ENCODE results near the gene MYO1B. TPM values are rescaled to one million over a fixed set of nuclear protein-coding genes. Genes with fewer than 3 reads are reported as not detected.

MYO1B gene
- total and polyA plus RNA-seq, 2 of the 4 experiments (the other 2 are of a cell fraction) = 57.2 to 116 TPM

DNA sequence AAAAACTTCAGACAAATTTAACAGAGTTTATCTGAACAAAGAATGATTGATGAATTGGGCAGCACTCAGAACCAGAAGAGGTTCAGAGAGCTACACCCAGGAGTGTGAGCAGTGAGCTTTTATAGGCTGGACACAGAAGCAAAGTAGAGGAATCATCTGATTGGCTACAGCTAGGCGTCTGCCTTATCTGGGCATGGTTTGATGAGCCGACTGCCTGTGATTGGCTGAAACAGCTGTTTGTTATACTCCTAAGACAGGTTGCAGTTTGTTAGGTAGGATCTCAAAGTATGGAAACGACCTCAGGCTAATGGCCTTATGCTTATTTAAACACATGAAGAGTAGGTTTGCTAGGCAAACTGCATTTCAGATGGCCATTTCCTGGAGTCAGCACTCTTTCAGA is 188.9 kb downstream of the MYO1B start:
- no peak overlapping the region for H3K23ac ChIP-seq (ENCODE audit: low read depth, low read length)
- 0 out of 2 replicates have a peak, but pooled peaks cover 4% of the 10 kb centered on the region for H3K4me1 ChIP-seq (ENCODE audit: control insufficient read depth, insufficient read depth, low read length)
- no peak overlapping the region for H2AFZ ChIP-seq (replicated peaks; ENCODE audit: low read length, poor library complexity)
- 100% methylated on average over 1 of the region's 3 CpGs; no CpG with 5 or more reads in 1 of the 2 experiments for WGBS, 2 experiments (ENCODE audit: extremely low coverage in 2 of 2, insufficient read length in 1 of 2)
- no peaks in the 10 kb centered on the region for H3K79me1 ChIP-seq (ENCODE audit: low read depth in 1 of 2, low read length in 2 of 2)
- H3K56ac ChIP-seq (ENCODE audit: extremely low read depth, insufficient read depth, low read length) = no peak overlapping the region
- H3K9me1 ChIP-seq (ENCODE audit: insufficient read depth, low read length) = 0 out of 2 replicates have a peak, but pooled peaks cover 3% of the 10 kb centered on the region
- dilution Hi-C loops (cut with HindIII; ENCODE audit: low sequenced_read_pairs, unreplicated experiment) (no loop called here), intact Hi-C loops (cut with micrococcal nuclease) (loop anchor here (5.0 kb wide), 1 partner anchor 38 kb away; no protein-coding TSS in a partner anchor), in situ Hi-C loops (cut with MboI; ENCODE audit: low sequenced_read_pairs) (no loop called here)
- no peak overlapping the region for H4K91ac ChIP-seq (ENCODE audit: insufficient read depth, low read depth, low read length)
- no peak overlapping the region for H2BK5ac ChIP-seq (ENCODE audit: low read depth, low read length, poor library complexity, severe bottlenecking)
- H3K4me3 ChIP-seq (ENCODE audit: insufficient read depth, low read depth, low read length) = no peak overlapping the region
- no peak overlapping the region for H4K5ac ChIP-seq (ENCODE audit: low read depth, low read length)
- no peak overlapping the region for H3K14ac ChIP-seq (replicated peaks; ENCODE audit: low read depth, low read length)
- TF ChIP-seq FOS (IDR thresholded peaks at IDR 0.05; ENCODE audit: low read depth, low read length) = no peak
- H3K9ac ChIP-seq (ENCODE audit: low read depth, low read length) = no peak overlapping the region
- no peak overlapping the region for H2AK9ac ChIP-seq (replicated peaks; ENCODE audit: low read depth, low read length, poor library complexity)
- DNase-seq (no peak), ATAC-seq (ENCODE audit: low read depth) (peak; percentile 21)
- BruUV-seq (replicated peaks) = no TSS peak
- no peaks in the 10 kb centered on the region for H4K20me1 ChIP-seq (ENCODE audit: insufficient read depth, low read length)
- no peak overlapping the region for H2AK5ac ChIP-seq (ENCODE audit: low read depth, low read length)
- no peaks in the 10 kb centered on the region for H3K9me3 ChIP-seq (ENCODE audit: control insufficient read depth, insufficient read depth, low read length)
- no peak overlapping the region for H3K18ac ChIP-seq (ENCODE audit: low read depth, low read length)
- no peak overlapping the region for H3K4ac ChIP-seq (ENCODE audit: low read depth, low read length)
- no peak overlapping the region for H4K8ac ChIP-seq (ENCODE audit: low read depth in 2 of 2, low read length in 2 of 2)
- POLR2A ChIA-PET (ENCODE audit: unreplicated experiment) = no interaction called here
- no peak overlapping the region for H2BK15ac ChIP-seq (ENCODE audit: low read depth, low read length)
- CTCF ChIA-PET = no interaction called here
- no peaks in the 10 kb centered on the region for H3K36me3 ChIP-seq (ENCODE audit: control insufficient read depth, insufficient read depth, low read length)
- H2BK120ac ChIP-seq (ENCODE audit: low read depth, low read length) = no peak overlapping the region
- no peak overlapping the region for H3K27ac ChIP-seq (ENCODE audit: insufficient read depth, low read length)
- H3K4me2 ChIP-seq (ENCODE audit: low read depth, low read length) = no peak overlapping the region
- H3K27me3 ChIP-seq (ENCODE audit: control insufficient read depth, insufficient read depth, low read length) = no peaks in the 10 kb centered on the region
- no peak overlapping the region for H2BK20ac ChIP-seq (ENCODE audit: low read depth, low read length)

Measured in IMR-90 (cell line).